HG02759 (cell line): ENCODE results near the gene TRMT44.
A peak's percentile ranks its signal among the peaks of the same experiment; 100 is the strongest.

Experiments
- ATAC-seq: cut with Tn5 transposase; IDR thresholded peaks from one replicate; pipeline ENCODE4 v1.9.1; 2021; ENCODE audit warnings: mild to moderate bottlenecking, moderate library complexity; ENCODE audit not compliant: unreplicated experiment

TRMT44 gene

DNA sequence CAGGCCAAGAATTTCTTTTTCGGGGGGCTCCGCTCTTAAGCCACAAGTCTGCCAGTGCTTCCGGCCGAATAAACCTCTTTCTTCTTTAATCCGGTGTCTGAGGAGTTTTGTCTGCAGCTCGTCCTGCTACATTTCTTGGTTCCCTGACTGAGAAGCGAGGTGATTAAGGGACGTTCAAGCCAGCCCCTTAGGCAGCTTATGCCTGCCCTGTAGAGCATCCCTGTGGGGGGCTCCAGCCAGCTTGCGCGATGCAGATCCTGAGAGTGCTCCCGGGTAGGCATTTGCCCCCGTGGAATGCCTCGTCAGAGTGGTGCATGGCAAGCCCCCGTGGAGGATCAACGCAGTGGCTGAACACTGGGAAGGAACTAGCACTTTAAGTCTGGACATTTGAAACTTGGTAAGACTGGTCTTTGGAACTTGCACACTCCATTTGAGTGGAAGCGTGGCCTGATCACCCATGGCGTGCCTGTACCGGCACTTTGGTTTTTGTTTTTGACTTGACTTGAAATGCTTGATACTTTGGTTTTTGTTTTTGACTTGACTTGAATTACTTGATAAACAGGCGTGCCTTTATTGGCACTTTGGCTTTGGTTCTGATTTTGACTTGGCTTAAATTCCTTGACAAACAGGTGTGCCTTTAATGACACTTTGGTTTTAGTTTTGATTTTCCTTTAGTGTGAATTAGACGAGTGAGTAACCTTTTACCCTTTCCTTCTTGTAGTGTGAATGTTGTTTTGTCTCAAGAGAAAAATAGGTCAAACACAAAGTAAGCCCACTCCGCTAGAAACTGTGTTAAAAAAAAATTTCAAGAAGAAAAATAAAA, 6.1 kb upstream of the TRMT44 start:
- ATAC-seq = no peak

DNA sequence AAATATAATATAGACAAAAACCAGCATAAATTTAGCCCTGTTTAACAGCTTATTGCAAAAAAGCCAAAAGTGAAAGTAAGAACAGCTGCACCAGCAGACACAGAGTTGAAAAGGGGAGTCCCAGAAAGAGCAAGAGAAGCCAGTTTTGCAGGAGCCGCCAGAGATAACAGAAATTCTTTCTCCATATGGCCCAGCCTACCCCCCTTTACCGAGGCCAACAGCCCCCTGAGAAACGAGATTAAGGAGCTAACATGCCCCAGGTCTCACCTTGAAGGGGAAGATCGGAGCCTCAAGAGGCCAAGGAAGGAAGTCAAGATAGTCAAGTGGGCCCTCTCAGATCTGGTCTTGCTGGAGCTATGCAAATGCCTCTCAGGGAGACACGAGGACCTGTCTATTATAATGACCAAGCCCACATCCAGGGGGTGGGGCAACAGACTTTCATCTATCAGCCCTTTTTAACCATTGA, 4.9 kb upstream of the TRMT44 start:
- ATAC-seq = peak; percentile 66

GRCh38 chr4:8437281-8437680, 3.3 kb upstream of the TRMT44 start:
- no peak for ATAC-seq

DNA sequence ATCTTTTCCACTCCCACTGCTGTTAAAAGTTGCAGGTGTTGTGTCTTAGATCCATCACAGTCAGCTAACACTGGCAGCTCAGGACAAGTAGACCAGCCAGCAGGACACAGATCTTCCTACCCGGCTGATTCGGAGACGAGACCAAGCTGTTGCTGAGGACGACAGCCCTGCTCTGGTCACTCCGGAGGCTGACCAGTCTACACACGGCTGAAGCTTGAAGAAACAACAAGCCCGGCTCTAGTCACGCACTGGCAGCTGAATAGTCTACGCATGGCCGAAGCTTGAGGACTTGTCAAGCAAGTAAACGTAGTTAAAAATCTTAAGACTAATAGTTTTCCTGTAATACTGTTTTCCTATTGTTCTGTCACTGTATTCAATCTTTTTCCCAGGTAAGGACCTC, 1.8 kb upstream of the TRMT44 start:
- ATAC-seq = no peak

DNA sequence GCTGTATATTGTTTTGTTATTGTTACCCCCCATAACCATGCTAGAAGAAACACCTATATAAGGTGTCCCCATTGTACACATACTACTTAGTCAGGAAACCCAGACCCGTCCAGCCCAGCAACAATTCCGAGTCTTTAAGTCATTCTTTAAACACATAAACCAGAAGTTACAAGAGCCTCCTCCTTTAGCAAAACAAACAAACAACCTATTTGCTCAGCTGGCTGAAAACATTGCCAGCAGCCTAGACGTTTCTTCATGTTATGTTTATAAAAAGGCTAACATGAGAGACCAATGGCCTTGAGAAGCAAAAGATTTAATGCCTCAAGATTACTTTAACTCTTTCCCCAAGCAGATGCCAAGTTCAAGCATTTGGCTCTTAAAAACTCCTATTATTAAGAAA, 1.4 kb upstream of the TRMT44 start:
- no peak for ATAC-seq

DNA sequence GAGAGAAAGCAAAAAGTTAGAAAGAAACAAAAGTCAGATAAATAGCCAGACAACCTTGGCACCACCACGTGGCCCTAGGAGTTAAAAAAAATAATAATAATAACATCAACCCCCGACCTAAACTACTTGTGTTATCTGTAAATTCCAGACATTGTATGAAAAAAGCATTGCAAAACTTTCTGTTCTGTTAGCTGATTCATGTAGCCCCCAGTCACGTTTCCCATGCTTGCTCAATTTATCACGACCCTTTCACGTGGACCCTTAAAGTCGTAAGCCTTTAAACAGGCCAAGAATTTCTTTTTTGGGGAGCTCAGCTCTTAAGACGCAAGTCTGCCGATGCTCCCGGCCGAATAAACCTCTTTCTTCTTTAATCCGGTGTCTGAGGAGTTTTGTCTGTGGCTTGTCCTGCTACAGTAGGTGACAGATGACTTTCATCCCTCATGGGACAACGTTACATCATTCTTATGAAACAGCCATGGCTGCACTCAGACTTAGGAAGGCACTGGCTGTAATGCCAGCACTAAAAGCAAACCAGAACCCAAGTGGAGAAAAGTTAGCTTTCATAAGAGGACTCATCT, 574 bp upstream of the TRMT44 start:
- ATAC-seq = peak; percentile 10

DNA sequence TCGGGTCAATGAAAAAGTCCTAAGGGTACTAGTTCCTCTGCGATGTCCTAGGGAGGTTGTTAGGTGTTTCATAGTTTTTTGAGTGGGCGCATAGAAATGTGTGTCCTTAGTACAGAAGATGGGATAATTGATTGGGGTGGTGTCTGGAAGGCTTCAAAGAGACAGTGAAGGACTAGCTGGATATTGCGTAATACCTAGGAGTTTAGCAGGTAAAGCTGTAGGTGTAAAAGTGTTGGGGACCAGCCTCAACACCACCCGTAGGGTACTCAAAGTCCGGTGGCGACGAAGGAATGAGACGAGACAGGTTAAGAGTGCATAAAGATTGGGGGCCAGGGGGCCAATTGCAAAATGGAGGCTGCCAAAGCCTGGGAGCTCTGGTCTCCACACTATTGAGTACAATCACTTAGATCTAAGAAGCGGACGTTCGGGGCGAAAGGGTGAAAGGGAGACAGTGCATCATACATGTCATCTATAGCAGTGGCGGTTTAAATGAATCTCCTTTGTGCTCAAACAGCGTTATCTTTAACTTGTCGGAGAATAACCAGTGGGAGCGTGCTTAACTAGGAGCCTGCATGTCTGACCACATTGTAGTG, 1.0 kb downstream of the TRMT44 start:
- ATAC-seq = no peak

DNA sequence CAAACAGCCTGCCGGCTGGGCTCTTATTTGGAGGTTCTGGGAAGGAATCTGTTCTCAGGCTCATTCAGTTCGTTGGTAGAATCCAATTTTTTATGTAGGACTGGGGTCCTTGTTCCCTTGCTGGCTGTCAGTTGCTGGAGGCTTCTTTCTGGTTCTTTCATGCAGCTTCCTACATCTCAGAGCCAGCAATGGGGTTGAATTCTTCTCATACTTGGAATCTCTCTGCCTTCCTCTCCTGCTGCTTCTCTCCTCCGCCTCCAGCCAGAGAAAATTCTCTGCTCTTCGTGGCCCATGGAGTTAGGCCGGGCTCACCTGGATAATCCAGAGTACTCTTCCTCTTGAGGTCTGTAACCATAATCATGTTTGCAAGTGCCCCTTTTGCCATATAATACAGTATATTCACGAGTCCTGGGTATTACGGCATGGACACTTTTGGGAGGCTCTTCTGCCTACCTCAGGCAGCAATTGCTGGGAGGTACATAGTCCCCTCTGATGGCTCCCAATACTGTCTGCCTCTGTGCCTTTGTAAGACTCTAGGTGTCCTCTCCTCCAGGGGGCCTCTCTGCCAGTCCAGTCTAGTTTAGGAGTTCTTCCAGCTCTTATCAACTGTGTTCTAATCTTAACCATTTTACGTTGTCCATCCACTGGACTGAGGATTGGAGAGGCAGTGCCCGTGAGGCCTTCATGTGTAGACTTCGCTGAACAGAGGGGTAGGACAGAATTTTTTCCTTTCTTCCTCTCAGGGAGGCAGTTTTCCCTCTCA, 2.2 kb downstream of the TRMT44 start:
- no peak for ATAC-seq

DNA sequence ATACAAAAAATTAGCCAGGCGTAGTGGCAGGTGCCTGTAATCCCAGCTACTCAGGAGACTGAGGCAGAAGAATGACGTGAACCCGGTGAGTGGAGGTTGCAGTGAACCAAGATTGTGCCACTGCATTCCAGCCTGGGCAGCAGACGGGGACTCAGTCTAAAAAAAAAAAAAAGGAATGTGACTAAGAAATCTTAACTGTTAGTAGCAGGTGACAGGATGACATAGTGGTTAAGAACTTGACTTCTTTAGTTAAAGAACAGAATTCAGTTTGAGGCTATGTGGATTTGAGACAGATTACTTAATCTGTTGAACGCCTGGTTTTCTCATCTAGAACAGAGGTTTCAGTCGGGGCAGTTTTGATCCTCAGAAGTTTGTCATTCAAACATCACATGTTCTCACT, 3.2 kb downstream of the TRMT44 start:
- no peak for ATAC-seq

DNA sequence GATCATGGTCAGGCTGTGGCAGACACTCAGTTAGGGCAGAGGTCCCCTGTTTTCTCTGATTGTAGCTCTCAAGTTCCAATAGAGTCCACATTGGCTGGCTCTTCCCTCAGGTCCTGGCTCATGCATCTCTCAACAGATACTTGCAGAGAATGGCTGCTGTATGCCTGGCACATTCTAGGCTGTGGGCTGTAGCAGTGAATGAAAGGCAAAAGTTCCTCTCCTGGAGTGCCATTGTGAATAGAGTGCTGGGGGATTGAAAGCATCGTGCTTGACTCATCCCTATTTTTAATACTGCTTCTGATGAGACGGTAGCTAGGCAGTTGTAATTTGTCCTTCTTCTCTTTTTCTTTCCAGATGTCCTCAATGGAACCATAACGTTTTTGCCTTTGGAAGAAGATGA, 5.5 kb downstream of the TRMT44 start:
- ATAC-seq = no peak

DNA sequence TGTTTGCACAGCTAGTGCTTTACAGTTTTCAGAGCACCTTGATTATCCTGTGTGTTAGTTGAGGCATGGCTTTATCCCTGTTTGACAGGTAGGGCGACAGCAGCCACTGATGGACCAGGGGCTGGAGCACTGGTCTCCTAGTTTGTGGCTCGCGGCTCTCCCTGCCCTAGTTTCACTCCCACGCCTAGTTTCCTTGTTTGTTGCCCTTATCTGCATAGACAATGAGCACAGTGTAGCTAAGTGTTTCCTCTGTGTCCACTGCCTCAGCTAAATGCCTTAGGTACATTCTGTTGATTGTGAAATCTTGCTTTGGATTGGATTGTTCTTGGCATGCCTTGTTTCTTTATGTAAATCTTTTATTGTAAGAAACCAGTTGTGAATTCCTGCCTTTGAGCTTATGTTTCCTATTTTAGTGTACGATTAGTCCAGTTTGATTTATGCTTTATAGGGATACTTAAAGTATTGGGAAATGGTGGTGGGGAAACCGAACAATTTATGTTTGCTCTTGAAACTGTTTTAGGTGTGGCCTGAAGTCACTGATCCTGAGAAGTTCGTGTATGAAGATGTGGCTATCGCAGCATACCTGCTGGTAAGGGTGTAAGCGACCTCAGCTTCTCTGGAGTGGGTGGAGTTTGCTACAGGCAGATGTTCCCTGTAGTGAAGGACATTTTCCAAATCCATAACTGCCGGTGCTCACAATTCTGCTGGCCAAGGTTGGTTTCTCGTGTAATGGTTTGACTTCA, 11.0 kb downstream of the TRMT44 start:
- no peak for ATAC-seq

DNA sequence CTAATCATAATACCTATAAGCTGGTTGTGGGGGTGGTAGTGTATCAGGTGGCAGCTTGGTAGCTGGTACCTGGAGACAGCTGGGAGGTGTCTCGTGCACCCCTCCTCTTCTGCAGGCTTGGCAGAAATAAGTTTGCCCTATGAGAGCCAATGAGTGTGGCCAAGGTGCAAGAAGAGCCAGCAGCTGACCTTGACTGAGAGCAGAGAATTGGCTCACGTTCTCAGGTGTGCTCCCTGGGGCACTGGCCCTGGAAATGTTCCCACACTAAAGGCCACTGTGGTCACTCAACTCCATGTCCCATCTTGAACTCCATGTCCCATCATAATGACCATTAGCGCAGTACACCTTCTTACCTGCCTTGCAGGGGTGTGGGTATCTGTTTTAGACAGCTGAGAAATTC, 13.4 kb downstream of the TRMT44 start:
- no peak for ATAC-seq

GRCh38 chr4:8457646-8458252, 17.2 kb downstream of the TRMT44 start:
- no peak for ATAC-seq

DNA sequence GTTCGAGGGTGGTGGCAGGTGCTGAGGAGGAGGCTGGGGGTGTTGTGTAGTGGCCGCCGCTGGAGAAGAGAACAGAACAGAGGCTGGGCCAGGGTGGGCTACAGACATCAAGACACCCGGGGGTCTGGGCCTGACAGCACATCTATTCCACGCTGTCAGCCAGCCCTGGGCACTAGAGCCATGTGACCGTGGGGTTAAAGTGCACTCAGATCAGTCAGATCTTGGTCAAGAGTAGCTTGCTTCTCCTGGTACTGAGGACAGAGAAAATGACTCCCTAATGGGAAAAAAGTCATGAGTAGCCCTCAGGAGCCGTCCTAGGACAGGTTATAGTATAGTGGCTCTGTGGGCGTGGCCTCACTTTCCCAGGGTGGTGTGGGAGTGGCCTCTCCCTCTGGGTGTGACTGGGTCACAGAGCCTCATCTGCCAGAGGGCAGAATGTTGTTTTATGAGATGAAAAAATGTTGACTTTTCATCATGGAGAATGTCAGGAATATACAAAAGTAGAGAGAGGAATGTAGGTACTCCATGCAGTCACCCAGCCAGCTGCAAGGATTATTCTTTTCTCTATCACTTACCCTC, 19.4 kb downstream of the TRMT44 start:
- ATAC-seq = no peak

DNA sequence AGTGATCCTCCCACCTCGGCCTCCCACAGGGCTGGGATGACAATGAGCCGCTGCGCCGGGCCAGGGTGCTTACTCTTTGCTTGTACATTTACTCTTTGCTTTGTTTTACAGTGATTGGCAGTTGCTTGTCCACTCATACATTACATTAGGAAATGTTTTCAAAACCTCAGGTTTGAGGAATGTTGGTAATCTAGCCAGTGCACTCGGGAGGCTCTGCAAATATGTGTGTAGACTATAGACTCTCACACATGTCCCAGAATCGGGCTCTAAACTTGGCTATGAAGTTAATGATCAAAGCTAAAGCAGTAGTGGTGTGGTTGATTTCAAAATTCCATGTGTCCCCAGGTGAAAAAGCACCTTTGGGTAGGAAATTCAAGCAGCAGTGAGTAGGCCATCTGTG, 20.5 kb downstream of the TRMT44 start:
- ATAC-seq = no peak

DNA sequence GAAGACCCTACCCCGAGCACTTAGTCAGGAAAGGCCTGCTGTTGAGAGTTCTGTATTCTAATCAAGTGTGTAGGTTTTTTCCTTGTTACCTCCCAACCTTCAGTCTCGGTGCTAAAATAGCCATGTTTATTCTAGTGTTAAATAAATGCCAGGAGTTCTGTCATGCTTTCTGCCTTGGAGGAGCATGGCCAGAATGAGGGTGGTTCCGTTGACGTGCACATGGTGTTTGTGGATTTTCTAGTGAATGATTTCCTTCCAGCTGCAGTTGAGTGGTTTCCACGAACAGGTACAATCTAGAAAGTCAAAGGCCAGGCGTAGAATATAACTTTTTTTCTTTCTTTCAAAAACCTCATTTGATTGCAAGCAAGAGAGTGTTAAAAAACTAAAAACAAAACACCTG, 21.0 kb downstream of the TRMT44 start:
- no peak for ATAC-seq

DNA sequence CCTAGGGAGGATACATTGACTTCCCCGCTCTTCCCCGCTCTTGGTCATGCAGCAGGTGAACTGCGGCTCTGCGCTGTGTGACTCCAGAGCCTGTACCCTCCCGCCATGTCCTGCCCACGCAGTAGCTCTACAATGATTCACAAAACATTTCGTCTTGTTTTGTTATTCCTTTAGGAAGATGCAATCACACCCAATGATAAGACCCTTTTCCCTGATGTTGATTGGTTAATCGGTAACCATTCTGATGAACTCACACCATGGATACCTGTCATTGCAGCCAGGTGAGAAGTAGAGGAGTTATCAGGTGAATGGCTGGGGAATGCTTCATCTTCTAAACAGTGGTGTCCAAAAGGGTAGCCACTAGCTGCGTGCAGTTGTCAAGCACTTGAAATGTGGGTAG, 23.2 kb downstream of the TRMT44 start:
- no peak for ATAC-seq

GRCh38 chr4:8464381-8464780, 23.8 kb downstream of the TRMT44 start:
- no peak for ATAC-seq

- ATAC-seq = no peak
Measured at GRCh38 chr4:8465615-8466611, 25.3 kb downstream of the TRMT44 start.
